GM19025 (cell line): ENCODE results near the gene PHOX2A.
"Not testable (repeated sequence)": the region's sequence is repeated elsewhere in the genome, so short reads cannot be mapped to it uniquely, and the experiment has no call there.

Experiments
- ATAC-seq: cut with Tn5 transposase; IDR thresholded peaks from one replicate; pipeline ENCODE4 v1.9.1; 2021; ENCODE audit warnings: mild to moderate bottlenecking, low read depth, moderate library complexity; ENCODE audit not compliant: unreplicated experiment

PHOX2A gene

GRCh38 chr11:72223615-72224563 lies 20.1 kb downstream of the PHOX2A start:
- ATAC-seq: peak; percentile 46

GRCh38 chr11:72222907-72223614 lies 20.9 kb downstream of the PHOX2A start:
- ATAC-seq: peak; percentile 62

- no peak for ATAC-seq
These were observed 21.7 kb downstream of the PHOX2A start for GRCh38 chr11:72222106-72222891.

- ATAC-seq: no peak
These were observed 22.4 kb downstream of the PHOX2A start for GRCh38 chr11:72221386-72222075.

- no peak for ATAC-seq
These were observed 23.1 kb downstream of the PHOX2A start for GRCh38 chr11:72220696-72221363.

GRCh38 chr11:72218251-72218745 lies 25.7 kb downstream of the PHOX2A start:
- no peak for ATAC-seq

- ATAC-seq: no peak
These were observed 26.1 kb downstream of the PHOX2A start for GRCh38 chr11:72217841-72218240.

GRCh38 chr11:72216638-72217037 lies 27.3 kb downstream of the PHOX2A start, which contains the start of gene FOLR2:
Gene FOLR2, plus strand, starts transcription at chr11:72216794. Its CDS starts 1,791 bp downstream, at chr11:72218585.
- no peak for ATAC-seq

GRCh38 chr11:72209101-72209500 lies 34.9 kb downstream of the PHOX2A start:
- ATAC-seq: no peak

- no peak for ATAC-seq
These were observed 35.7 kb downstream of the PHOX2A start for GRCh38 chr11:72208281-72208680.

GRCh38 chr11:72206794-72207193 lies 37.2 kb downstream of the PHOX2A start:
- not testable (repeated sequence) for ATAC-seq

- ATAC-seq: no peak
These were observed 39.1 kb downstream of the PHOX2A start for GRCh38 chr11:72204886-72205285.

- no peak for ATAC-seq
These were observed 40.8 kb downstream of the PHOX2A start for GRCh38 chr11:72203163-72203562.

GRCh38 chr11:72202571-72202970 lies 41.4 kb downstream of the PHOX2A start:
- ATAC-seq: no peak

GRCh38 chr11:72201445-72201844 lies 42.5 kb downstream of the PHOX2A start:
- not testable (repeated sequence) for ATAC-seq

GRCh38 chr11:72195518-72196270 lies 48.3 kb downstream of the PHOX2A start:
- ATAC-seq: no peak

- ATAC-seq: no peak
These were observed 52.0 kb downstream of the PHOX2A start, which contains the start of gene FOLR1 for GRCh38 chr11:72191961-72192381. Gene FOLR1, plus strand, starts transcription at chr11:72192140. Its CDS starts 34 bp downstream, at chr11:72192174.

GRCh38 chr11:72190631-72191071 lies 53.3 kb downstream of the PHOX2A start:
- no peak for ATAC-seq
